HEK293 (cell line): ENCODE measurements around the gene MBD1.

Experiments
- CTCF ChIA-PET: fragments of 350-600 bp; formaldehyde crosslinking; extraction: SDS; loops from one replicate; lab custom pipeline; 2021; ENCODE audit warnings: antibody characterized with exemption; lab: Yijun Ruan, JAX
- POLR2A ChIA-PET: fragments of 300-600 bp; formaldehyde crosslinking; extraction: SDS; loops from one replicate; lab custom pipeline; 2020; ENCODE audit warnings: antibody characterized with exemption, inconsistent platforms; lab: Yijun Ruan, JAX
- H3K27ac ChIP-seq: fragments of 200-500 bp; sonication (Bioruptor generic); 2 replicates; pipeline ENCODE4 v1.5.1; 2014; ENCODE audit warnings: low read depth, low read length, control low read depth, inconsistent platforms; ENCODE audit errors: extremely low read depth
- H3K36me3 ChIP-seq, 2 experiments: fragments of 200-500 bp in 1 of 2; sonication (Bioruptor generic) in 1 of 2; 1 replicate in 1 of 2; 2 replicates in 1 of 2; pipeline ENCODE4 v1.5.1; 2014 to 2017; ENCODE audit warnings: inconsistent platforms in 2 of 2, low read length in 2 of 2; ENCODE audit not compliant: control insufficient read depth in 2 of 2, insufficient read depth in 1 of 2
- H3K4me1 ChIP-seq: fragments of 200-500 bp; sonication (Bioruptor generic); 2 replicates; pipeline ENCODE4 v1.5.1; 2014; ENCODE audit warnings: mild to moderate bottlenecking, low read length, inconsistent platforms; ENCODE audit not compliant: control insufficient read depth, insufficient read depth
- H3K4me3 ChIP-seq: 2 replicates; pipeline ENCODE4 v1.5.1; 2011; ENCODE audit warnings: low read depth, mild to moderate bottlenecking, control low read depth, low read length, moderate library complexity
- H3K9me3 ChIP-seq: fragments of 200-500 bp; sonication (Bioruptor generic); 2 replicates; pipeline ENCODE4 v1.5.1; 2014; ENCODE audit warnings: low read depth, low read length, inconsistent platforms; ENCODE audit not compliant: control insufficient read depth, insufficient read depth
- GLIS1 ChIP-seq: fragments of 450-650 bp; formaldehyde crosslinking; IDR thresholded peaks from 2 replicates; pipeline ENCODE4 v1.5.1; 2016; ENCODE audit warnings: missing biosample characterization, missing genetic modification characterization
- PRDM1 ChIP-seq: fragments of 450-650 bp; formaldehyde crosslinking; IDR thresholded peaks from 2 replicates; pipeline ENCODE4; 2016; ENCODE audit warnings: missing biosample characterization, missing genetic modification characterization
- ZBTB1 ChIP-seq: fragments of 450-650 bp; formaldehyde crosslinking; IDR thresholded peaks from 2 replicates; pipeline ENCODE4 v1.5.1; 2016; ENCODE audit warnings: missing biosample characterization, missing genetic modification characterization
- ZFHX2 ChIP-seq: fragments of 450-650 bp; formaldehyde crosslinking; conservative IDR thresholded peaks from 2 replicates; pipeline ENCODE4 v1.5.1; 2016; ENCODE audit warnings: missing biosample characterization, missing genetic modification characterization
- ZNF19 ChIP-seq: fragments of 450-650 bp; formaldehyde crosslinking; IDR thresholded peaks from 2 replicates; pipeline ENCODE4; 2016; ENCODE audit warnings: missing biosample characterization, missing genetic modification characterization, low read depth
- ZNF221 ChIP-seq: fragments of 450-650 bp; formaldehyde crosslinking; IDR thresholded peaks from 2 replicates; pipeline ENCODE4 v1.5.1; 2017; ENCODE audit warnings: missing biosample characterization, missing genetic modification characterization, borderline replicate concordance
- ZNF24 ChIP-seq: fragments of 450-650 bp; formaldehyde crosslinking; IDR thresholded peaks from 2 replicates; pipeline ENCODE4 v1.5.1; 2016; ENCODE audit warnings: missing biosample characterization, missing genetic modification characterization
- ZNF571 ChIP-seq: fragments of 450-650 bp; formaldehyde crosslinking; IDR thresholded peaks from 2 replicates; pipeline ENCODE4 v1.5.0; 2017; ENCODE audit warnings: missing biosample characterization, missing genetic modification characterization
- TF ChIP-seq, protein P1 (sequence below): fragments of 450-650 bp; formaldehyde crosslinking; IDR thresholded peaks from 2 replicates; pipeline ENCODE4 v1.5.1; 2016; ENCODE audit warnings: missing biosample characterization, missing genetic modification characterization
- TF ChIP-seq, protein P2 (sequence below): fragments of 450-650 bp; formaldehyde crosslinking; IDR thresholded peaks from 2 replicates; pipeline ENCODE4 v1.5.1; 2016; ENCODE audit warnings: missing biosample characterization, missing genetic modification characterization
- TF ChIP-seq, protein P3 (sequence below): fragments of 450-650 bp; formaldehyde crosslinking; IDR thresholded peaks from 2 replicates; pipeline ENCODE4 v1.5.1; 2016; ENCODE audit warnings: missing biosample characterization, missing genetic modification characterization, borderline replicate concordance
- TF ChIP-seq, protein P4 (sequence below): fragments of 450-650 bp; formaldehyde crosslinking; IDR thresholded peaks from 2 replicates; pipeline ENCODE4 v1.5.1; 2016; ENCODE audit warnings: missing biosample characterization, missing genetic modification characterization, borderline replicate concordance
- TF ChIP-seq, protein P5 (sequence below): fragments of 450-650 bp; formaldehyde crosslinking; IDR thresholded peaks from 2 replicates; pipeline ENCODE4 v1.5.1; 2016; ENCODE audit warnings: missing biosample characterization, missing genetic modification characterization
- TF ChIP-seq, protein P6 (sequence below): fragments of 450-650 bp; formaldehyde crosslinking; IDR thresholded peaks from 2 replicates; pipeline ENCODE4 v1.5.1; 2016; ENCODE audit warnings: missing biosample characterization, missing genetic modification characterization
- TF ChIP-seq, protein P7 (sequence below): fragments of 450-650 bp; formaldehyde crosslinking; IDR thresholded peaks from 2 replicates; pipeline ENCODE4 v1.5.1; 2016; ENCODE audit warnings: missing biosample characterization, missing genetic modification characterization

The MBD1 gene

DNA sequence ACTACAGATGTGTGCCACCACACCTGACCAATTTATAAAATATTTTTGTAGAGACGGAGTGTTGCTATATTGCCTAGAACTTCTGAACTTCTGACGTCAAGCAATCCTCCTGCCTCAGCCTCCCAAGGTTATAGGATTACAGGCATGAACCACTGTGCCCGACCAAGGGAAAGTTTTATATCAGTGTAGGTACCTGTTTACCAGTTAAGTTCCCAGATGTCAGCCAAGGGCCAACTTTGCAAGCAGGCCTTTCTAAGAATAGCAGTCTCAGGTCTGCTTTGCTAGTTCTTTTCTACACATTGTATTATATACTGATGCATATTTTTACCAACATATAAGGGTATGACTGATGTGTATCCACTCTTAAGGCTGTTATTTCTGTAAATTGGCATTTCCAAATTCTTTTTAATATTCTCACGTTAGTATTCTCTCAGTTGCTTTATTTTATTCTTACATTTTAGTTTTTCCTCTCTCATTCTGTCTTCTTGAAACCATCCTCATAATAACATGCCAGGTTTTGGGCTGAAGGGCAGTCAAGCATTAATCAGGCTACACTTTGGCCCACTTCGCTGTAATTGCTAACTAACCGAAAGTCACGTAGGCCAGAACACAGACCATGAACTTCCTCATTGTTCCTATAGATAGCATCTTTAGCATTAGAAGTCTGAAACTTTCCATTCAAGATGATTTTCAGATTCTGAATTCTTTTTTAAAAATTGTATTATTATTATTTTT, 31.1 kb upstream of the MBD1 start:
- no peak overlapping the region for H3K27ac ChIP-seq
- H3K4me3 ChIP-seq = no peak overlapping the region
- TF ChIP-seq, protein P1, sequence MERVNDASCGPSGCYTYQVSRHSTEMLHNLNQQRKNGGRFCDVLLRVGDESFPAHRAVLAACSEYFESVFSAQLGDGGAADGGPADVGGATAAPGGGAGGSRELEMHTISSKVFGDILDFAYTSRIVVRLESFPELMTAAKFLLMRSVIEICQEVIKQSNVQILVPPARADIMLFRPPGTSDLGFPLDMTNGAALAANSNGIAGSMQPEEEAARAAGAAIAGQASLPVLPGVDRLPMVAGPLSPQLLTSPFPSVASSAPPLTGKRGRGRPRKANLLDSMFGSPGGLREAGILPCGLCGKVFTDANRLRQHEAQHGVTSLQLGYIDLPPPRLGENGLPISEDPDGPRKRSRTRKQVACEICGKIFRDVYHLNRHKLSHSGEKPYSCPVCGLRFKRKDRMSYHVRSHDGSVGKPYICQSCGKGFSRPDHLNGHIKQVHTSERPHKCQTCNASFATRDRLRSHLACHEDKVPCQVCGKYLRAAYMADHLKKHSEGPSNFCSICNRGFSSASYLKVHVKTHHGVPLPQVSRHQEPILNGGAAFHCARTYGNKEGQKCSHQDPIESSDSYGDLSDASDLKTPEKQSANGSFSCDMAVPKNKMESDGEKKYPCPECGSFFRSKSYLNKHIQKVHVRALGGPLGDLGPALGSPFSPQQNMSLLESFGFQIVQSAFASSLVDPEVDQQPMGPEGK (tag by site-specific recombination) = no peak
- TF ChIP-seq, protein P2, sequence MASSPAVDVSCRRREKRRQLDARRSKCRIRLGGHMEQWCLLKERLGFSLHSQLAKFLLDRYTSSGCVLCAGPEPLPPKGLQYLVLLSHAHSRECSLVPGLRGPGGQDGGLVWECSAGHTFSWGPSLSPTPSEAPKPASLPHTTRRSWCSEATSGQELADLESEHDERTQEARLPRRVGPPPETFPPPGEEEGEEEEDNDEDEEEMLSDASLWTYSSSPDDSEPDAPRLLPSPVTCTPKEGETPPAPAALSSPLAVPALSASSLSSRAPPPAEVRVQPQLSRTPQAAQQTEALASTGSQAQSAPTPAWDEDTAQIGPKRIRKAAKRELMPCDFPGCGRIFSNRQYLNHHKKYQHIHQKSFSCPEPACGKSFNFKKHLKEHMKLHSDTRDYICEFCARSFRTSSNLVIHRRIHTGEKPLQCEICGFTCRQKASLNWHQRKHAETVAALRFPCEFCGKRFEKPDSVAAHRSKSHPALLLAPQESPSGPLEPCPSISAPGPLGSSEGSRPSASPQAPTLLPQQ (tag by site-specific recombination) = no peak
- TF ChIP-seq ZFHX2 (tag by site-specific recombination) (no peak), ZNF571 (tag by site-specific recombination) (no peak), ZNF19 (tag by site-specific recombination) (no peak), GLIS1 (tag by site-specific recombination) (no peak), PRDM1 (no peak), ZNF24 (no peak), ZNF221 (no peak), ZBTB1 (tag by site-specific recombination) (no peak)
- TF ChIP-seq, protein P3, sequence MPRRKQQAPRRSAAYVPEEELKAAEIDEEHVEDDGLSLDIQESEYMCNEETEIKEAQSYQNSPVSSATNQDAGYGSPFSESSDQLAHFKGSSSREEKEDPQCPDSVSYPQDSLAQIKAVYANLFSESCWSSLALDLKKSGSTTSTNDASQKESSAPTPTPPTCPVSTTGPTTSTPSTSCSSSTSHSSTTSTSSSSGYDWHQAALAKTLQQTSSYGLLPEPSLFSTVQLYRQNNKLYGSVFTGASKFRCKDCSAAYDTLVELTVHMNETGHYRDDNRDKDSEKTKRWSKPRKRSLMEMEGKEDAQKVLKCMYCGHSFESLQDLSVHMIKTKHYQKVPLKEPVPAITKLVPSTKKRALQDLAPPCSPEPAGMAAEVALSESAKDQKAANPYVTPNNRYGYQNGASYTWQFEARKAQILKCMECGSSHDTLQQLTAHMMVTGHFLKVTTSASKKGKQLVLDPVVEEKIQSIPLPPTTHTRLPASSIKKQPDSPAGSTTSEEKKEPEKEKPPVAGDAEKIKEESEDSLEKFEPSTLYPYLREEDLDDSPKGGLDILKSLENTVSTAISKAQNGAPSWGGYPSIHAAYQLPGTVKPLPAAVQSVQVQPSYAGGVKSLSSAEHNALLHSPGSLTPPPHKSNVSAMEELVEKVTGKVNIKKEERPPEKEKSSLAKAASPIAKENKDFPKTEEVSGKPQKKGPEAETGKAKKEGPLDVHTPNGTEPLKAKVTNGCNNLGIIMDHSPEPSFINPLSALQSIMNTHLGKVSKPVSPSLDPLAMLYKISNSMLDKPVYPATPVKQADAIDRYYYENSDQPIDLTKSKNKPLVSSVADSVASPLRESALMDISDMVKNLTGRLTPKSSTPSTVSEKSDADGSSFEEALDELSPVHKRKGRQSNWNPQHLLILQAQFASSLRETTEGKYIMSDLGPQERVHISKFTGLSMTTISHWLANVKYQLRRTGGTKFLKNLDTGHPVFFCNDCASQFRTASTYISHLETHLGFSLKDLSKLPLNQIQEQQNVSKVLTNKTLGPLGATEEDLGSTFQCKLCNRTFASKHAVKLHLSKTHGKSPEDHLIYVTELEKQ (tag by site-specific recombination) = no peak
- TF ChIP-seq, protein P4, sequence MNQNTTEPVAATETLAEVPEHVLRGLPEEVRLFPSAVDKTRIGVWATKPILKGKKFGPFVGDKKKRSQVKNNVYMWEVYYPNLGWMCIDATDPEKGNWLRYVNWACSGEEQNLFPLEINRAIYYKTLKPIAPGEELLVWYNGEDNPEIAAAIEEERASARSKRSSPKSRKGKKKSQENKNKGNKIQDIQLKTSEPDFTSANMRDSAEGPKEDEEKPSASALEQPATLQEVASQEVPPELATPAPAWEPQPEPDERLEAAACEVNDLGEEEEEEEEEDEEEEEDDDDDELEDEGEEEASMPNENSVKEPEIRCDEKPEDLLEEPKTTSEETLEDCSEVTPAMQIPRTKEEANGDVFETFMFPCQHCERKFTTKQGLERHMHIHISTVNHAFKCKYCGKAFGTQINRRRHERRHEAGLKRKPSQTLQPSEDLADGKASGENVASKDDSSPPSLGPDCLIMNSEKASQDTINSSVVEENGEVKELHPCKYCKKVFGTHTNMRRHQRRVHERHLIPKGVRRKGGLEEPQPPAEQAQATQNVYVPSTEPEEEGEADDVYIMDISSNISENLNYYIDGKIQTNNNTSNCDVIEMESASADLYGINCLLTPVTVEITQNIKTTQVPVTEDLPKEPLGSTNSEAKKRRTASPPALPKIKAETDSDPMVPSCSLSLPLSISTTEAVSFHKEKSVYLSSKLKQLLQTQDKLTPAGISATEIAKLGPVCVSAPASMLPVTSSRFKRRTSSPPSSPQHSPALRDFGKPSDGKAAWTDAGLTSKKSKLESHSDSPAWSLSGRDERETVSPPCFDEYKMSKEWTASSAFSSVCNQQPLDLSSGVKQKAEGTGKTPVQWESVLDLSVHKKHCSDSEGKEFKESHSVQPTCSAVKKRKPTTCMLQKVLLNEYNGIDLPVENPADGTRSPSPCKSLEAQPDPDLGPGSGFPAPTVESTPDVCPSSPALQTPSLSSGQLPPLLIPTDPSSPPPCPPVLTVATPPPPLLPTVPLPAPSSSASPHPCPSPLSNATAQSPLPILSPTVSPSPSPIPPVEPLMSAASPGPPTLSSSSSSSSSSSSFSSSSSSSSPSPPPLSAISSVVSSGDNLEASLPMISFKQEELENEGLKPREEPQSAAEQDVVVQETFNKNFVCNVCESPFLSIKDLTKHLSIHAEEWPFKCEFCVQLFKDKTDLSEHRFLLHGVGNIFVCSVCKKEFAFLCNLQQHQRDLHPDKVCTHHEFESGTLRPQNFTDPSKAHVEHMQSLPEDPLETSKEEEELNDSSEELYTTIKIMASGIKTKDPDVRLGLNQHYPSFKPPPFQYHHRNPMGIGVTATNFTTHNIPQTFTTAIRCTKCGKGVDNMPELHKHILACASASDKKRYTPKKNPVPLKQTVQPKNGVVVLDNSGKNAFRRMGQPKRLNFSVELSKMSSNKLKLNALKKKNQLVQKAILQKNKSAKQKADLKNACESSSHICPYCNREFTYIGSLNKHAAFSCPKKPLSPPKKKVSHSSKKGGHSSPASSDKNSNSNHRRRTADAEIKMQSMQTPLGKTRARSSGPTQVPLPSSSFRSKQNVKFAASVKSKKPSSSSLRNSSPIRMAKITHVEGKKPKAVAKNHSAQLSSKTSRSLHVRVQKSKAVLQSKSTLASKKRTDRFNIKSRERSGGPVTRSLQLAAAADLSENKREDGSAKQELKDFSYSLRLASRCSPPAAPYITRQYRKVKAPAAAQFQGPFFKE (tag by site-specific recombination) = no peak
- TF ChIP-seq, protein P5, sequence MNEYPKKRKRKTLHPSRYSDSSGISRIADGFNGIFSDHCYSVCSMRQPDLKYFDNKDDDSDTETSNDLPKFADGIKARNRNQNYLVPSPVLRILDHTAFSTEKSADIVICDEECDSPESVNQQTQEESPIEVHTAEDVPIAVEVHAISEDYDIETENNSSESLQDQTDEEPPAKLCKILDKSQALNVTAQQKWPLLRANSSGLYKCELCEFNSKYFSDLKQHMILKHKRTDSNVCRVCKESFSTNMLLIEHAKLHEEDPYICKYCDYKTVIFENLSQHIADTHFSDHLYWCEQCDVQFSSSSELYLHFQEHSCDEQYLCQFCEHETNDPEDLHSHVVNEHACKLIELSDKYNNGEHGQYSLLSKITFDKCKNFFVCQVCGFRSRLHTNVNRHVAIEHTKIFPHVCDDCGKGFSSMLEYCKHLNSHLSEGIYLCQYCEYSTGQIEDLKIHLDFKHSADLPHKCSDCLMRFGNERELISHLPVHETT (tag by site-specific recombination) = no peak
- TF ChIP-seq, protein P6, sequence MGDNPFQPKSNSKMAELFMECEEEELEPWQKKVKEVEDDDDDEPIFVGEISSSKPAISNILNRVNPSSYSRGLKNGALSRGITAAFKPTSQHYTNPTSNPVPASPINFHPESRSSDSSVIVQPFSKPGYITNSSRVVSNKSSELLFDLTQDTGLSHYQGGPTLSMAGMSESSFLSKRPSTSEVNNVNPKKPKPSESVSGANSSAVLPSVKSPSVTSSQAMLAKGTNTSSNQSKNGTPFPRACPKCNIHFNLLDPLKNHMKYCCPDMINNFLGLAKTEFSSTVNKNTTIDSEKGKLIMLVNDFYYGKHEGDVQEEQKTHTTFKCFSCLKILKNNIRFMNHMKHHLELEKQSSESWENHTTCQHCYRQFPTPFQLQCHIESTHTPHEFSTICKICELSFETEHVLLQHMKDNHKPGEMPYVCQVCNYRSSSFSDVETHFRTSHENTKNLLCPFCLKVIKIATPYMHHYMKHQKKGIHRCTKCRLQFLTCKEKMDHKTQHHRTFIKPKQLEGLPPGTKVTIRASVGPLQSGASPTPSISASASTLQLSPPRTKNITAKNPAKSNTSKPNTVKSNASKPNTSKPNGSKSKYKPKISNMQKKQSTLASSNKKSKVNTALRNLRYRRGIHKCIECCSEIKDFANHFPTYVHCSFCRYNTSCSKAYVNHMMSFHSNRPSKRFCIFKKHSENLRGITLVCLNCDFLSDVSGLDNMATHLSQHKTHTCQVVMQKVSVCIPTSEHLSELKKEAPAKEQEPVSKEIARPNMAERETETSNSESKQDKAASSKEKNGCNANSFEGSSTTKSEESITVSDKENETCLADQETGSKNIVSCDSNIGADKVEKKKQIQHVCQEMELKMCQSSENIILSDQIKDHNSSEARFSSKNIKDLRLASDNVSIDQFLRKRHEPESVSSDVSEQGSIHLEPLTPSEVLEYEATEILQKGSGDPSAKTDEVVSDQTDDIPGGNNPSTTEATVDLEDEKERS (tag by site-specific recombination) = no peak
- TF ChIP-seq, protein P7, sequence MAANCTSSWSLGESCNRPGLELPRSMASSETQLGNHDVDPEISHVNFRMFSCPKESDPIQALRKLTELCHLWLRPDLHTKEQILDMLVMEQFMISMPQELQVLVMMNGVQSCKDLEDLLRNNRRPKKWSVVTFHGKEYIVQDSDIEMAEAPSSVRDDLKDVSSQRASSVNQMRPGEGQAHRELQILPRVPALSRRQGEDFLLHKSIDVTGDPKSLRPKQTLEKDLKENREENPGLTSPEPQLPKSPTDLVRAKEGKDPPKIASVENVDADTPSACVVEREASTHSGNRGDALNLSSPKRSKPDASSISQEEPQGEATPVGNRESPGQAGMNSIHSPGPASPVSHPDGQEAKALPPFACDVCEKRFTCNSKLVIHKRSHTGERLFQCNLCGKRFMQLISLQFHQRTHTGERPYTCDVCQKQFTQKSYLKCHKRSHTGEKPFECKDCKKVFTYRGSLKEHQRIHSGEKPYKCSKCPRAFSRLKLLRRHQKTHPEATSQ (tag by site-specific recombination) = no peak
- ChIA-PET CTCF (interaction anchor here (0.6 to 1.9 kb wide), 2 partner anchors 45 to 117 kb away, joined by 4 to 8 read pairs; no protein-coding TSS in a partner anchor), POLR2A (no interaction called here)
- no peaks in the 10 kb centered on the region for H3K36me3 ChIP-seq
- H3K9me3 ChIP-seq = no peaks in the 10 kb centered on the region
- H3K4me1 ChIP-seq = 0 out of 2 replicates have a peak, but pooled peaks cover 2% of the 10 kb centered on the region
